ENCODE data around the gene TTC36.

The TTC36 gene

GRCh38 chr11:118503216-118503615, 24.1 kb upstream of the TTC36 start:
- H3K4me3 ChIP-seq (ENCODE audit: low read depth, low read length): no peak overlapping the region
- no peak for TF ChIP-seq CTCF (conservative IDR thresholded peaks at IDR 0.05; ENCODE audit: low read depth, low read length)
- DNase-seq (ENCODE audit: low read depth): no peak

- DNase-seq (ENCODE audit: low read depth): no peak
- TF ChIP-seq CTCF (conservative IDR thresholded peaks at IDR 0.05; ENCODE audit: low read depth, low read length): no peak
- H3K4me3 ChIP-seq (ENCODE audit: low read depth, low read length): no peak overlapping the region
These were observed 15.7 kb upstream of the TTC36 start for GRCh38 chr11:118511601-118512000.

GRCh38 chr11:118514103-118514502, 13.2 kb upstream of the TTC36 start:
- no peak for DNase-seq (ENCODE audit: low read depth)
- TF ChIP-seq CTCF (conservative IDR thresholded peaks at IDR 0.05; ENCODE audit: low read depth, low read length): no peak
- no peak overlapping the region for H3K4me3 ChIP-seq (ENCODE audit: low read depth, low read length)

- DNase-seq (ENCODE audit: low read depth): no peak
- H3K4me3 ChIP-seq (ENCODE audit: low read depth, low read length): no peak overlapping the region
- no peak for TF ChIP-seq CTCF (conservative IDR thresholded peaks at IDR 0.05; ENCODE audit: low read depth, low read length)
These were observed 7.7 kb upstream of the TTC36 start for GRCh38 chr11:118519549-118519948.

GRCh38 chr11:118521892-118522311, 5.4 kb upstream of the TTC36 start:
- no peak for DNase-seq (ENCODE audit: low read depth)
- TF ChIP-seq CTCF (conservative IDR thresholded peaks at IDR 0.05; ENCODE audit: low read depth, low read length): no peak
- H3K4me3 ChIP-seq (ENCODE audit: low read depth, low read length): no peak overlapping the region

- peak; percentile 73 for TF ChIP-seq CTCF (conservative IDR thresholded peaks at IDR 0.05; ENCODE audit: low read depth, low read length)
- DNase-seq (ENCODE audit: low read depth): peak; percentile 66
- H3K4me3 ChIP-seq (ENCODE audit: low read depth, low read length): no peak overlapping the region
These were observed 4.7 kb upstream of the TTC36 start for GRCh38 chr11:118522571-118523072.

GRCh38 chr11:118524356-118524755, 2.9 kb upstream of the TTC36 start:
- peak; percentile 4 for TF ChIP-seq CTCF (conservative IDR thresholded peaks at IDR 0.05; ENCODE audit: low read depth, low read length)
- no peak for DNase-seq (ENCODE audit: low read depth)
- H3K4me3 ChIP-seq (ENCODE audit: low read depth, low read length): no peak overlapping the region
